ENCODE measurements around the gene SYPL2. TPM values are rescaled to one million over a fixed set of nuclear protein-coding genes. Genes with fewer than 3 reads are reported as not detected.

Gene SYPL2
- total RNA-seq, 1 experiment from 2014 or later, result 2.5 TPM

GRCh38 chr1:109426281-109427170 lies 39.8 kb upstream of the SYPL2 start, which contains the start of gene PSMA5:
Gene PSMA5 (minus strand): TSS chr1:109426448. CDS start chr1:109426330, 118 bp downstream.
- peaks cover 18 to 21% of the 10 kb centered on the region in 2 experiments for H3K4me1 Mint-ChIP-seq
- H3K4ac ChIP-seq (ENCODE audit: low read depth, low read length), result no peak within 1 kb of the TSS
- no peak within 1 kb of the TSS for H2AFZ ChIP-seq (ENCODE audit: low read length)
- H3K27me3 ChIP-seq (ENCODE audit: insufficient read depth, low read length), result no peaks in the 10 kb centered on the region
- peak within 1 kb of the TSS; percentile 2 for H3K27ac ChIP-seq (ENCODE audit: insufficient read length, low read depth, low read length)
- H3K9me3 ChIP-seq (ENCODE audit: control insufficient read depth, low read depth, low read length), result no peaks in the 10 kb centered on the region
- no CpG with 5 or more reads among the region's 50 CpGs for WGBS (ENCODE audit: extremely low coverage, insufficient read length, low lambda C conversion rate)
- peak within 1 kb of the TSS; percentile 75 for H3K4me2 ChIP-seq (ENCODE audit: insufficient read depth, insufficient read length, low read length)
- H3K27ac Mint-ChIP-seq, result peak within 1 kb of the TSS; percentile 92 to 97 (median 95); a peak in 6 of 7 replicates
- peaks cover 18% of the 10 kb centered on the region; the same call in 1 of the 2 replicates for H3K79me2 ChIP-seq (ENCODE audit: insufficient read depth, low read length)
- no peak within 1 kb of the TSS for H4K91ac ChIP-seq (ENCODE audit: insufficient read length, low read depth, low read length)
- no peak within 1 kb of the TSS for H2BK5ac ChIP-seq (ENCODE audit: insufficient read length, low read length)
- H4K8ac ChIP-seq (replicated peaks; ENCODE audit: insufficient read length, low read depth, low read length), result no peak within 1 kb of the TSS
- no peak within 1 kb of the TSS for H2BK15ac ChIP-seq (ENCODE audit: low read depth, low read length)
- no peaks in the 10 kb centered on the region for H3K9me3 Mint-ChIP-seq
- H3K18ac ChIP-seq (ENCODE audit: insufficient read length, low read depth, low read length), result peak within 1 kb of the TSS; percentile 61
- H3K27me3 Mint-ChIP-seq (ENCODE audit: low read depth), result no peaks in the 10 kb centered on the region
- no peak within 1 kb of the TSS for H2BK120ac ChIP-seq (ENCODE audit: low read depth, low read length, poor library complexity, severe bottlenecking)
- H4K20me1 ChIP-seq (ENCODE audit: control insufficient read depth, insufficient read depth, insufficient read length), result no peaks in the 10 kb centered on the region
- H3K56ac ChIP-seq (ENCODE audit: insufficient read length, low read depth, low read length), result no peak within 1 kb of the TSS
- H3K14ac ChIP-seq (ENCODE audit: insufficient read depth, low read length), result peak within 1 kb of the TSS; percentile 70
- no peak within 1 kb of the TSS for H2BK12ac ChIP-seq (ENCODE audit: insufficient read length, low read depth, low read length)
- H3K36me3 Mint-ChIP-seq (ENCODE audit: insufficient read depth in 1 of 3, low read depth in 3 of 3), result peaks cover 5 to 7% (median 5%) of the 10 kb centered on the region in 3 experiments; a peak in 3 of 7 replicates
- no peak within 1 kb of the TSS for H3T11ph ChIP-seq (ENCODE audit: low read length)
- no peak within 1 kb of the TSS for H3K23ac ChIP-seq (ENCODE audit: insufficient read length, low read depth, low read length)
- no peak within 1 kb of the TSS for H2BK20ac ChIP-seq (ENCODE audit: low read depth, low read length, poor library complexity, severe bottlenecking)
- DNase-seq, result peak; percentile 98
- peak within 1 kb of the TSS; percentile 73 for H3K9ac ChIP-seq (ENCODE audit: extremely low read depth, insufficient read length, low read length)
- H3K23me2 ChIP-seq (ENCODE audit: insufficient read length, low read depth, low read length, poor library complexity, severe bottlenecking), result peaks cover 2% of the 10 kb centered on the region
- peak within 1 kb of the TSS; percentile 93 to 96 for H3K4me3 Mint-ChIP-seq
- no peak within 1 kb of the TSS for H4K5ac ChIP-seq (ENCODE audit: insufficient read length, low read depth, low read length)
- no peaks in the 10 kb centered on the region for H3K79me1 ChIP-seq (ENCODE audit: insufficient read depth, low read depth, low read length, poor library complexity, severe bottlenecking)
- TF ChIP-seq CTCF (conservative IDR thresholded peaks at IDR 0.05), result no peak
- H2AK5ac ChIP-seq (ENCODE audit: insufficient read length, low read length), result no peak within 1 kb of the TSS
- H3K4me1 ChIP-seq (ENCODE audit: insufficient read depth, low read length), result no peaks in the 10 kb centered on the region; the same call in 1 of the 2 replicates
